CD14-positive monocyte (primary cell): ENCODE results near the gene HINFP. TPM values are rescaled to one million over a fixed set of nuclear protein-coding genes. Genes with fewer than 3 reads are reported as not detected.

Source experiments
- DNase-seq, 3 donors: peaks; one replicate each; pipeline ENCODE4 v3.0.0-alpha.2; 2011 to 2022
- H2AFZ ChIP-seq: 2 replicates; pipeline ENCODE4 v1.6.0; 2012; ENCODE audit warnings: mild to moderate bottlenecking, low read depth, low read length, inconsistent platforms; ENCODE audit not compliant: insufficient read depth, poor library complexity, severe bottlenecking
- H3K27ac ChIP-seq, 2 donors: 1 replicate in 1 of 2; 2 replicates in 1 of 2; pipeline ENCODE4 v1.5.1; 2012 to 2013; ENCODE audit warnings: low read length in 2 of 2, control low read depth in 1 of 2, inconsistent platforms in 1 of 2, low read depth in 1 of 2, mild to moderate bottlenecking in 1 of 2
- H3K27me3 ChIP-seq, 2 donors: one replicate each; pipeline versions ENCODE4 v1.6.0 to v1.6.1; 2011 to 2013; ENCODE audit warnings: low read length in 2 of 2; ENCODE audit not compliant: control insufficient read depth in 2 of 2, insufficient read depth in 2 of 2
- H3K36me3 ChIP-seq, 2 donors: replicated peaks in 1 of 2; 1 replicate in 1 of 2; 2 replicates in 1 of 2; pipeline versions ENCODE4 v1.5.1 to v1.6.1; 2012 to 2013; ENCODE audit warnings: low read length in 2 of 2, control low read depth in 1 of 2, inconsistent platforms in 1 of 2, mild to moderate bottlenecking in 1 of 2; ENCODE audit not compliant: insufficient read depth in 2 of 2, control insufficient read depth in 1 of 2
- H3K4me1 ChIP-seq, 2 donors: 1 replicate in 1 of 2; 2 replicates in 1 of 2; pipeline versions ENCODE4 v1.5.1 to v1.6.1; 2012 to 2013; ENCODE audit warnings: low read length in 2 of 2, control low read depth in 1 of 2, inconsistent platforms in 1 of 2, mild to moderate bottlenecking in 1 of 2, moderate library complexity in 1 of 2; ENCODE audit not compliant: insufficient read depth in 2 of 2, control insufficient read depth in 1 of 2
- H3K4me2 ChIP-seq: replicated peaks from 2 replicates; pipeline ENCODE3; 2012; ENCODE audit warnings: low read length, moderate library complexity, mild to moderate bottlenecking; ENCODE audit not compliant: poor library complexity, severe bottlenecking; ENCODE audit errors: extremely low read depth
- H3K4me3 ChIP-seq, 3 experiments: fragments of 200-600 bp in 1 of 3; sonication (generic) in 1 of 3; replicated peaks in 1 of 3; 1 replicate in 2 of 3; 2 replicates in 1 of 3; pipeline ENCODE4 v1.5.1; 2011 to 2013; ENCODE audit warnings: low read length in 3 of 3, mild to moderate bottlenecking in 3 of 3, control low read depth in 2 of 3, low read depth in 2 of 3, inconsistent platforms in 1 of 3, moderate library complexity in 1 of 3
- H3K79me2 ChIP-seq: 2 replicates; pipeline ENCODE4 v1.6.0; 2012; ENCODE audit warnings: mild to moderate bottlenecking, control low read depth, inconsistent platforms, low read length, moderate library complexity; ENCODE audit not compliant: insufficient read depth
- H3K9ac ChIP-seq: 2 replicates; pipeline ENCODE4 v1.6.0; 2017; ENCODE audit warnings: low read length, mild to moderate bottlenecking; ENCODE audit not compliant: insufficient read depth, poor library complexity, severe bottlenecking
- H3K9me3 ChIP-seq, 2 donors: replicated peaks in 1 of 2; 1 replicate in 1 of 2; 2 replicates in 1 of 2; pipeline versions ENCODE4 v1.5.1 to v1.6.1; 2012 to 2013; ENCODE audit warnings: low read length in 2 of 2, control low read depth in 1 of 2; ENCODE audit not compliant: control insufficient read depth in 1 of 2, insufficient read depth in 1 of 2
- H4K20me1 ChIP-seq: 2 replicates; pipeline ENCODE4 v1.6.0; 2012; ENCODE audit warnings: mild to moderate bottlenecking, low read length, control low read depth, moderate library complexity; ENCODE audit not compliant: insufficient read depth
- H3K27ac Mint-ChIP-seq, 7 donors: one replicate each; pipeline ENCODE4 v1.8.0; 2020; ENCODE audit warnings: mild to moderate bottlenecking in 7 of 7, mixed read lengths in 7 of 7, moderate library complexity in 6 of 7, inconsistent platforms in 2 of 7
- H3K27me3 Mint-ChIP-seq, 3 donors: one replicate each; pipeline ENCODE4 v1.8.0; 2021 to 2022; ENCODE audit warnings: low read depth in 3 of 3, mild to moderate bottlenecking in 3 of 3, mixed read lengths in 3 of 3, moderate library complexity in 3 of 3, inconsistent platforms in 1 of 3
- H3K36me3 Mint-ChIP-seq, 2 donors: one replicate each; pipeline ENCODE4 v1.8.0; 2020; ENCODE audit warnings: mixed read lengths in 2 of 2, inconsistent platforms in 1 of 2, mild to moderate bottlenecking in 1 of 2
- H3K4me1 Mint-ChIP-seq: one replicate; pipeline ENCODE4 v1.8.0; 2020; ENCODE audit warnings: mild to moderate bottlenecking, mixed read lengths
- H3K4me3 Mint-ChIP-seq, 2 donors: one replicate each; pipeline ENCODE4 v1.8.0; 2020; ENCODE audit warnings: mild to moderate bottlenecking in 2 of 2, mixed read lengths in 2 of 2, moderate library complexity in 1 of 2
- H3K9me3 Mint-ChIP-seq, 7 donors: one replicate each; pipeline ENCODE4 v1.8.0; 2020 to 2022; ENCODE audit warnings: mixed read lengths in 7 of 7, mild to moderate bottlenecking in 6 of 7, moderate library complexity in 6 of 7, inconsistent platforms in 2 of 7
- CTCF ChIP-seq: fragments of 200-600 bp; IDR thresholded peaks from one replicate; pipeline ENCODE4 v1.8.0; 2022; ENCODE audit warnings: antibody characterized with exemption, mild to moderate bottlenecking
- WGBS: methylation state at CpG from one replicate; pipeline ENCODE4 v1.1.5; 2013; ENCODE audit warnings: missing lambda C conversion rate; ENCODE audit not compliant: insufficient coverage; 5-methylcytosine and 5-hydroxymethylcytosine counted together
- intact Hi-C, 2 donors: fragments of 100-400 bp; cut with micrococcal nuclease; formaldehyde crosslinking; loops; one replicate each; pipeline versions ENCODE4 v1.15.0 to v1.15.1; 2023
- polyA plus RNA-seq, 3 donors: library from polyadenylated mRNA; depleted of rRNA in 1 of 3; unstranded in 2 of 3; stranded (reverse) in 1 of 3; fragments of 300-500 nt in 2 of 3; fragments of >200 nt in 1 of 3; fragmentation: Illumina TruSeq in 2 of 3; gene quantifications; 1 replicate in 2 of 3; 2 replicates in 1 of 3; pipeline ENCODE4 v1.2.3, GENCODE V29; 2012 to 2021

Gene HINFP
- polyA plus RNA-seq, 3 donors: 8.0 to 43.0 (median 8.6) TPM

GRCh38 chr11:119149018-119149785, 27.8 kb downstream of the HINFP start, which contains the start of gene ABCG4:
Gene ABCG4, plus strand, starts transcription at chr11:119149052. Its CDS starts 914 bp downstream, at chr11:119149966.
- TF ChIP-seq CTCF: no peak
- Histone ChIP-seq H3K9me3 (peaks cover 0 to 11% of the 10 kb centered on the region in 2 donors), H3K79me2 (no peaks in the 10 kb centered on the region), H3K27ac (no peak within 1 kb of the TSS), H4K20me1 (no peaks in the 10 kb centered on the region), H3K9ac (peak within 1 kb of the TSS; percentile 54), H3K27me3 (peaks cover 40 to 56% of the 10 kb centered on the region in 2 donors), H2AFZ (peak within 1 kb of the TSS; percentile 87), H3K4me1 (peaks cover 15 to 18% of the 10 kb centered on the region in 2 donors), H3K4me3 (peak within 1 kb of the TSS; percentile 4 to 75 (median 22)), H3K36me3 (no peaks in the 10 kb centered on the region), H3K4me2 (peak within 1 kb of the TSS; percentile 78)
- Mint-ChIP-seq H3K9me3 (peaks cover 0 to 17% (median 0%) of the 10 kb centered on the region in 7 donors), H3K27me3 (peaks cover 60 to 77% (median 63%) of the 10 kb centered on the region in 3 donors), H3K36me3 (peaks cover 0 to 5% of the 10 kb centered on the region in 2 donors), H3K27ac (peak within 1 kb of the TSS in 2 of 7 donors; percentile 30 to 63), H3K4me1 (peaks cover 28% of the 10 kb centered on the region), H3K4me3 (peak within 1 kb of the TSS; percentile 76 to 91)
- intact Hi-C loops: loop anchor here (10.0 kb wide), 1 partner anchor 46 kb away; no protein-coding TSS in a partner anchor
- under 1% methylated on average over 55 of the region's 73 CpGs for WGBS
- DNase-seq: no peak

GRCh38 chr11:119149786-119150275, 28.5 kb downstream of the HINFP start:
- Histone ChIP-seq H3K36me3 (no peaks in the 10 kb centered on the region), H2AFZ (peak overlapping the region; percentile 87), H3K9ac (no peak overlapping the region), H3K4me1 (peaks cover 12 to 18% of the 10 kb centered on the region in 2 donors), H3K9me3 (peaks cover 0 to 11% of the 10 kb centered on the region in 2 donors), H4K20me1 (no peaks in the 10 kb centered on the region), H3K79me2 (no peaks in the 10 kb centered on the region), H3K27me3 (peaks cover 40 to 56% of the 10 kb centered on the region in 2 donors), H3K4me2 (peak overlapping the region; percentile 78), H3K4me3 (peak overlapping the region in 1 of 3 experiments; percentile 75), H3K27ac (no peak overlapping the region)
- intact Hi-C loops: loop anchor here (10.0 kb wide), 1 partner anchor 45 kb away; no protein-coding TSS in a partner anchor
- no peak overlapping the region for H3K27ac Mint-ChIP-seq
- no peak for TF ChIP-seq CTCF
- H3K27me3 Mint-ChIP-seq: peaks cover 59 to 76% (median 67%) of the 10 kb centered on the region in 3 donors
- peaks cover 25% of the 10 kb centered on the region for H3K4me1 Mint-ChIP-seq
- 9% methylated on average over 24 of the region's 33 CpGs for WGBS
- DNase-seq: no peak
- peaks cover 0 to 17% (median 0%) of the 10 kb centered on the region in 7 donors for H3K9me3 Mint-ChIP-seq
- H3K4me3 Mint-ChIP-seq: peak overlapping the region; percentile 52 to 82
- peaks cover 0 to 5% of the 10 kb centered on the region in 2 donors for H3K36me3 Mint-ChIP-seq
